Limb (tissue), 2 donors: Measurements from ENCODE around the gene FNDC10.

Experiments
- DNase-seq, 2 donors: peaks; one replicate each; pipeline ENCODE4 v3.0.0-alpha.2; 2016; ENCODE audit errors: extremely low spot score in 2 of 2

The FNDC10 gene

GRCh38 chr1:1627829-1628753 lies 28.2 kb upstream of the FNDC10 start:
- peak in 1 of 2 donors; percentile 36 for DNase-seq

GRCh38 chr1:1627261-1627828 lies 27.4 kb upstream of the FNDC10 start:
- peak in 1 of 2 donors; percentile 33 for DNase-seq

- no peak for DNase-seq
Measured at GRCh38 chr1:1626207-1627141, 26.5 kb upstream of the FNDC10 start.

GRCh38 chr1:1625824-1626206 lies 25.9 kb upstream of the FNDC10 start:
- DNase-seq = no peak

GRCh38 chr1:1625404-1625775 lies 25.5 kb upstream of the FNDC10 start:
- DNase-seq = no peak

GRCh38 chr1:1624443-1625403 lies 24.8 kb upstream of the FNDC10 start:
- DNase-seq = peak in 1 of 2 donors; percentile 48

GRCh38 chr1:1623631-1624442 lies 23.9 kb upstream of the FNDC10 start:
- no peak for DNase-seq

- no peak for DNase-seq
Measured at GRCh38 chr1:1623181-1623630, 23.3 kb upstream of the FNDC10 start.

- no peak for DNase-seq
Measured at GRCh38 chr1:1622788-1623094, 22.8 kb upstream of the FNDC10 start.

- no peak for DNase-seq
Measured at GRCh38 chr1:1622010-1622787, 22.3 kb upstream of the FNDC10 start.

GRCh38 chr1:1621173-1622009 lies 21.5 kb upstream of the FNDC10 start:
- DNase-seq = no peak

- peak in 1 of 2 donors; percentile 22 for DNase-seq
Measured at GRCh38 chr1:1620433-1621139, 20.7 kb upstream of the FNDC10 start.

- DNase-seq = peak in 1 of 2 donors; percentile 34
Measured at GRCh38 chr1:1619917-1620361, 20.0 kb upstream of the FNDC10 start.

GRCh38 chr1:1618396-1619068 lies 18.6 kb upstream of the FNDC10 start:
- DNase-seq = peak in 1 of 2 donors; percentile 27

- DNase-seq = no peak
Measured at GRCh38 chr1:1617925-1618324, 18.0 kb upstream of the FNDC10 start.

- DNase-seq = no peak
Measured at GRCh38 chr1:1617516-1617915, 17.6 kb upstream of the FNDC10 start.

- no peak for DNase-seq
Measured at GRCh38 chr1:1616838-1617237, 16.9 kb upstream of the FNDC10 start.
